IMR-90 (cell line): ENCODE results near the gene NPHP4. TPM values are rescaled to one million over a fixed set of nuclear protein-coding genes. Genes with fewer than 3 reads are reported as not detected.

Experiments
- ATAC-seq: fragments of 200-7000 bp; cut with Tn5 transposase; 2 replicates; pipeline ENCODE4 v1.9.1; 2020; ENCODE audit warnings: low read depth, mild to moderate bottlenecking, moderate library complexity
- BruUV-seq: library from RNA; stranded (reverse); fragments of 400-500 nt; replicated peaks from 2 replicates; lab custom pipeline; 2021; lab: Mats Ljungman, UMichigan
- CTCF ChIA-PET: fragments of 300-600 bp; formaldehyde crosslinking; extraction: SDS; loops from one replicate; lab custom pipeline; 2021; ENCODE audit warnings: antibody characterized with exemption; lab: Yijun Ruan, JAX
- POLR2A ChIA-PET: fragments of 300-600 bp; sonication (Branson Sonifier 250); formaldehyde crosslinking; loops from one replicate; lab custom pipeline; 2022; ENCODE audit warnings: antibody characterized with exemption; ENCODE audit not compliant: unreplicated experiment; lab: Charles Lee
- DNase-seq: peaks from one replicate; pipeline ENCODE4 v3.0.0; 2013
- H2AFZ ChIP-seq: replicated peaks from 2 replicates; pipeline ENCODE3; 2013; ENCODE audit warnings: low read length, mild to moderate bottlenecking; ENCODE audit not compliant: poor library complexity
- H2AK5ac ChIP-seq: 2 replicates; pipeline ENCODE4 v1.6.1; 2013; ENCODE audit warnings: low read depth, low read length, inconsistent platforms
- H2AK9ac ChIP-seq: replicated peaks from 2 replicates; pipeline ENCODE3; 2013; ENCODE audit warnings: mild to moderate bottlenecking, low read depth, low read length, moderate library complexity; ENCODE audit not compliant: poor library complexity
- H2BK120ac ChIP-seq: 2 replicates; pipeline ENCODE4 v1.6.1; 2013; ENCODE audit warnings: low read depth, low read length, inconsistent platforms
- H2BK15ac ChIP-seq: 3 replicates; pipeline ENCODE4 v1.6.1; 2013; ENCODE audit warnings: low read depth, low read length, inconsistent platforms
- H2BK20ac ChIP-seq: 2 replicates; pipeline ENCODE4 v1.6.1; 2013; ENCODE audit warnings: low read depth, mild to moderate bottlenecking, inconsistent platforms, low read length, moderate library complexity
- H2BK5ac ChIP-seq: 2 replicates; pipeline ENCODE4 v1.6.1; 2013; ENCODE audit warnings: mild to moderate bottlenecking, low read depth, low read length, inconsistent platforms; ENCODE audit not compliant: poor library complexity, severe bottlenecking
- H3K14ac ChIP-seq: replicated peaks from 2 replicates; pipeline ENCODE4 v1.6.1; 2013; ENCODE audit warnings: low read depth, low read length, inconsistent platforms
- H3K18ac ChIP-seq: 2 replicates; pipeline ENCODE4 v1.6.1; 2013; ENCODE audit warnings: low read depth, low read length, control low read depth
- H3K23ac ChIP-seq: 2 replicates; pipeline ENCODE4 v1.6.1; 2013; ENCODE audit warnings: low read depth, low read length, inconsistent platforms
- H3K27ac ChIP-seq: 2 replicates; pipeline ENCODE4 v1.5.1; 2013; ENCODE audit warnings: mild to moderate bottlenecking, control low read depth, low read length; ENCODE audit not compliant: insufficient read depth
- H3K27me3 ChIP-seq: 2 replicates; pipeline ENCODE4 v1.6.1; 2013; ENCODE audit warnings: low read length; ENCODE audit not compliant: control insufficient read depth, insufficient read depth
- H3K36me3 ChIP-seq: 2 replicates; pipeline ENCODE4 v1.6.1; 2013; ENCODE audit warnings: low read length, mixed read lengths; ENCODE audit not compliant: control insufficient read depth, insufficient read depth
- H3K4ac ChIP-seq: 2 replicates; pipeline ENCODE4 v1.6.1; 2013; ENCODE audit warnings: low read depth, low read length, inconsistent platforms
- H3K4me1 ChIP-seq: 2 replicates; pipeline ENCODE4 v1.6.1; 2013; ENCODE audit warnings: low read length, mixed read lengths; ENCODE audit not compliant: control insufficient read depth, insufficient read depth
- H3K4me2 ChIP-seq: 2 replicates; pipeline ENCODE4 v1.6.1; 2013; ENCODE audit warnings: low read depth, mild to moderate bottlenecking, control low read depth, low read length, moderate library complexity
- H3K4me3 ChIP-seq: 2 replicates; pipeline ENCODE4 v1.5.1; 2013; ENCODE audit warnings: low read depth, mild to moderate bottlenecking, control low read depth, low read length, moderate library complexity; ENCODE audit not compliant: insufficient read depth
- H3K56ac ChIP-seq: 2 replicates; pipeline ENCODE4 v1.6.1; 2013; ENCODE audit warnings: low read length, inconsistent platforms; ENCODE audit not compliant: insufficient read depth; ENCODE audit errors: extremely low read depth
- H3K79me1 ChIP-seq, 2 experiments: 2 replicates each; pipeline ENCODE4 v1.6.1; 2013; ENCODE audit warnings: low read length in 2 of 2, inconsistent platforms in 1 of 2, low read depth in 1 of 2
- H3K9ac ChIP-seq: 2 replicates; pipeline ENCODE4 v1.6.1; 2013; ENCODE audit warnings: low read depth, low read length, control low read depth
- H3K9me1 ChIP-seq: 2 replicates; pipeline ENCODE4 v1.6.1; 2013; ENCODE audit warnings: low read length, inconsistent platforms; ENCODE audit not compliant: insufficient read depth
- H3K9me3 ChIP-seq: 2 replicates; pipeline ENCODE4 v1.6.1; 2013; ENCODE audit warnings: low read length; ENCODE audit not compliant: control insufficient read depth, insufficient read depth
- H4K20me1 ChIP-seq: 2 replicates; pipeline ENCODE4 v1.6.1; 2013; ENCODE audit warnings: low read length, inconsistent platforms; ENCODE audit not compliant: insufficient read depth
- H4K5ac ChIP-seq: 2 replicates; pipeline ENCODE4 v1.6.1; 2013; ENCODE audit warnings: mild to moderate bottlenecking, low read depth, low read length, control low read depth
- H4K8ac ChIP-seq, 2 experiments: 2 replicates each; pipeline ENCODE4 v1.6.1; 2013; ENCODE audit warnings: low read depth in 2 of 2, low read length in 2 of 2, control low read depth in 1 of 2, inconsistent platforms in 1 of 2
- H4K91ac ChIP-seq: 2 replicates; pipeline ENCODE4 v1.6.1; 2013; ENCODE audit warnings: low read depth, low read length, inconsistent platforms; ENCODE audit not compliant: insufficient read depth
- BHLHE40 ChIP-seq: fragments of 150-350 bp; IDR thresholded peaks from 2 replicates; pipeline ENCODE4 v1.6.1; 2016; ENCODE audit warnings: mild to moderate bottlenecking, low read depth, low read length
- CEBPB ChIP-seq: IDR thresholded peaks from 2 replicates; pipeline ENCODE4 v1.6.1; 2012; ENCODE audit warnings: low read depth, low read length, improper control_type of control experiment
- CHD1 ChIP-seq: IDR thresholded peaks from 2 replicates; pipeline ENCODE4 v1.6.1; 2012; ENCODE audit warnings: low read depth, low read length, improper control_type of control experiment
- CTCF ChIP-seq: conservative IDR thresholded peaks from 2 replicates; pipeline ENCODE4 v1.5.1; 2012; ENCODE audit warnings: mild to moderate bottlenecking, low read depth, low read length, improper control_type of control experiment
- ELK1 ChIP-seq: fragments of 150-350 bp; IDR thresholded peaks from 2 replicates; pipeline ENCODE4 v1.6.1; 2016; ENCODE audit warnings: low read depth, mild to moderate bottlenecking, low read length, moderate library complexity, borderline replicate concordance
- FOS ChIP-seq: fragments of 150-350 bp; IDR thresholded peaks from 2 replicates; pipeline ENCODE4 v1.6.1; 2016; ENCODE audit warnings: low read depth, low read length
- MXI1 ChIP-seq: IDR thresholded peaks from 2 replicates; pipeline ENCODE4 v1.6.1; 2012; ENCODE audit warnings: low read depth, mild to moderate bottlenecking, low read length, moderate library complexity, borderline replicate concordance
- NFE2L2 ChIP-seq: fragments of 150-350 bp; IDR thresholded peaks from 2 replicates; pipeline ENCODE4 v1.6.1; 2016; ENCODE audit warnings: low read depth, mild to moderate bottlenecking, low read length
- POLR2A ChIP-seq: IDR thresholded peaks from 2 replicates; pipeline ENCODE4 v1.6.1; 2012; ENCODE audit warnings: mild to moderate bottlenecking, low read depth, low read length
- RAD21 ChIP-seq: IDR thresholded peaks from 2 replicates; pipeline ENCODE4 v1.6.1; 2012; ENCODE audit warnings: low read length, improper control_type of control experiment
- RCOR1 ChIP-seq: IDR thresholded peaks from 2 replicates; pipeline ENCODE4 v1.6.1; 2012; ENCODE audit warnings: mild to moderate bottlenecking, low read length, improper control_type of control experiment; ENCODE audit not compliant: insufficient replicate concordance
- RFX5 ChIP-seq: IDR thresholded peaks from 2 replicates; pipeline ENCODE4 v1.8.0; 2012; ENCODE audit warnings: low read depth, mild to moderate bottlenecking, low read length, moderate library complexity
- WGBS, 2 experiments: methylation state at CpG; one replicate each; pipeline versions ENCODE4 v1.1.5 to v1.1.7; 2013; ENCODE audit warnings: missing lambda C conversion rate in 2 of 2; ENCODE audit not compliant: insufficient read length in 1 of 2; ENCODE audit errors: extremely low coverage in 2 of 2; 5-methylcytosine and 5-hydroxymethylcytosine counted together
- dilution Hi-C: fragments of 300-500 bp; cut with HindIII; formaldehyde crosslinking; loops from one replicate; pipeline ENCODE4 v1.14.3; 2018; ENCODE audit warnings: low sequenced_read_pairs; ENCODE audit not compliant: unreplicated experiment
- in situ Hi-C: fragments of 300-500 bp; cut with MboI; formaldehyde crosslinking; loops from 3 replicates; pipeline ENCODE4 v1.14.3; 2019; ENCODE audit warnings: low sequenced_read_pairs, inconsistent platforms, mixed read lengths
- intact Hi-C: fragments of 100-400 bp; cut with micrococcal nuclease; formaldehyde crosslinking; loops from 2 replicates; pipeline ENCODE4 v1.10.0; 2022
- polyA plus RNA-seq, 3 experiments: library from polyadenylated mRNA; depleted of rRNA; stranded (reverse); fragments of >200 nt; gene quantifications; 2 replicates each; pipeline ENCODE4 v1.2.3, GENCODE V29; 2012; ENCODE audit warnings: low replicate concordance in 1 of 3
- total RNA-seq: library from RNA; depleted of rRNA; stranded (reverse); fragments of >200 nt; gene quantifications from 2 replicates; pipeline ENCODE4 v1.2.3, GENCODE V29; 2012

Gene NPHP4
- total and polyA plus RNA-seq, 2 of the 4 experiments (the other 2 are of a cell fraction): 2.0 to 5.5 TPM

- Histone ChIP-seq H3K14ac (no peak overlapping the region), H4K20me1 (no peaks in the 10 kb centered on the region), H3K9ac (no peak overlapping the region), H3K79me1 (no peaks in the 10 kb centered on the region), H2BK15ac (no peak overlapping the region), H4K5ac (no peak overlapping the region), H2AK9ac (no peak overlapping the region), H2BK120ac (no peak overlapping the region), H2AFZ (no peak overlapping the region), H4K8ac (no peak overlapping the region), H3K56ac (no peak overlapping the region), H3K4me3 (no peak overlapping the region), H3K27ac (no peak overlapping the region), H4K91ac (no peak overlapping the region), H2BK20ac (no peak overlapping the region), H3K4me2 (no peak overlapping the region), H3K18ac (no peak overlapping the region), H3K9me3 (peaks cover 5% of the 10 kb centered on the region; the same call in 1 of the 2 replicates), H3K9me1 (no peaks in the 10 kb centered on the region), H3K4ac (no peak overlapping the region), H3K23ac (no peak overlapping the region), H2BK5ac (no peak overlapping the region), H3K4me1 (no peaks in the 10 kb centered on the region), H2AK5ac (no peak overlapping the region), H3K27me3 (no peaks in the 10 kb centered on the region), H3K36me3 (no peaks in the 10 kb centered on the region)
- no TSS peak for BruUV-seq
- CTCF ChIA-PET: no interaction called here
- ATAC-seq (no peak), DNase-seq (no peak)
- intact Hi-C loops (no loop called here), dilution Hi-C loops (no loop called here), in situ Hi-C loops (no loop called here)
- no peak for TF ChIP-seq RCOR1
- no peak for TF ChIP-seq RFX5
- TF ChIP-seq RAD21: no peak
- no peak for TF ChIP-seq NFE2L2
- TF ChIP-seq FOS: no peak
- TF ChIP-seq CEBPB: no peak
- no peak for TF ChIP-seq CTCF
- TF ChIP-seq MXI1: no peak
- no peak for TF ChIP-seq ELK1
- no peak for TF ChIP-seq BHLHE40
- TF ChIP-seq CHD1: no peak
- no peak for TF ChIP-seq POLR2A
- POLR2A ChIA-PET: no interaction called here
- 20% methylated on average over 1 of the region's 5 CpGs; no CpG with 5 or more reads in 1 of the 2 experiments for WGBS, 2 experiments
Observed at GRCh38 chr1:5845376-5845775, 146.8 kb downstream of the NPHP4 start.
